ENCODE measurements around the gene SUPT6H. TPM values are rescaled to one million over a fixed set of nuclear protein-coding genes. Genes with fewer than 3 reads are reported as not detected.
A peak's percentile ranks its signal among the peaks of the same experiment; 100 is the strongest.

The SUPT6H gene
- total RNA-seq, 1 donor from 2014 or later = 62.4 TPM

DNA sequence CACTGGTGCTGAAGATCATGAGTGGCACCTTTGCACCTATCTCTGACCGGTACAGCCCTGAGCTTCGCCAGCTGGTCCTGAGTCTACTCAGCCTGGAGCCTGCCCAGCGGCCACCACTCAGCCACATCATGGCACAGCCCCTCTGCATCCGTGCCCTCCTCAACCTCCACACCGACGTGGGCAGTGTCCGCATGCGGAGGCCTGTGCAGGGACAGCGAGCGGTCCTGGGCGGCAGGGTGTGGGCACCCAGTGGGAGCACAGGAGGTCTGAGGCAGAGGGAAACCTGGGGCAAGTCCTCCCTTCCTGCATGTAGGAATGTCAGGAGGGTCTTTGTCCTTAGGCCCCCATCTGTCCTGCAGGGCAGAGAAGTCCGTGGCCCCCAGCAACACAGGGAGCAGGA is 75.3 kb downstream of the SUPT6H start:
- Histone ChIP-seq H3K36me3 (no peaks in the 10 kb centered on the region), H3K27me3 (no peaks in the 10 kb centered on the region), H3K9me3 (no peaks in the 10 kb centered on the region), H3K4me1 (peaks cover 4% of the 10 kb centered on the region), H3K4me3 (no peak overlapping the region), H3K27ac (no peak overlapping the region)
- intact Hi-C loops (cut with DNase I) = no loop called here
- ATAC-seq = no peak
- no peak for TF ChIP-seq CTCF (IDR thresholded peaks at IDR 0.05)
- DNase-seq = no peak

DNA sequence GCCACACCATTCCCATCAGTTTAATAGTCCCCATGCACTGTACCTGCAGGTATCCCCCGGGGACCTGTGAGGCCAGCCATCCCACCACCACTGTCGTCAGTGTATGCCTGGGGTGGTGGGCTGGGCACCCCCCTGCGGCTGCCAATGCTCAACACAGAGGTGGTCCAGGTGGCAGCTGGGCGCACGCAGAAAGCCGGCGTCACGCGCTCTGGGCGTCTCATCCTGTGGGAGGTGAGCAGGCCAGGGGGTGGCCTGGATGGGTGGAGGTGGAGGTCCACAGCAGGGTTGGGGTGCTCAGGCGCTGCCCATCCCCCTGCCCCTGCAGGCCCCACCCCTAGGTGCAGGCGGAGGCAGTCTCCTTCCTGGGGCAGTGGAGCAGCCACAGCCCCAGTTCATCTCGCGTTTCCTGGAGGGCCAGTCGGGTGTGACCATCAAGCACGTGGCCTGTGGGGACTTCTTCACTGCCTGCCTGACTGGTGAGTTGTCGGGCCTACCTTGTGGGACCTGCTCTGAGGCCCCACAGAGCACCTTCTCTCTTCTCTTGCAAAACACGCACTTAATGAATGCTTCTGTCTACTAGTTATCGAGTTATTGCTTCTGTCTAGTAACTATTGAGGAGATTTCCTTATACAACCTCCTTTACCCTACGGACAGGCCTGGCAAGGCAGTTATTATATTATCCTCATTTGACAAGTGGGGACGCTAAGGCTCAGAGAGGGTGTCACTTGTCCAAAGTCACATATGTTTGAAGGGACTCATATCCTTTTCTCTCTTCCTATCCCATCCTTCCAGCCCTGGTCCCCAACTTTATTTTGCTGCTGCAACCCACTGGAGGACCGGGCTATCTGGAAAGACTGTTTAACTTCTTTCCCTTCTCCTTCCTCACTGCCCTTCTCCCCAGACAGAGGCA is 76.0 kb downstream of the SUPT6H start:
- Histone ChIP-seq H3K4me1 (peaks cover 11% of the 10 kb centered on the region), H3K27me3 (no peaks in the 10 kb centered on the region), H3K36me3 (no peaks in the 10 kb centered on the region), H3K27ac (no peak overlapping the region), H3K9me3 (no peaks in the 10 kb centered on the region), H3K4me3 (no peak overlapping the region)
- DNase-seq = no peak
- intact Hi-C loops (cut with DNase I) = no loop called here
- ATAC-seq = peak; percentile 6
- TF ChIP-seq CTCF (IDR thresholded peaks at IDR 0.05) = no peak

- Histone ChIP-seq H3K27ac (no peak overlapping the region), H3K27me3 (no peaks in the 10 kb centered on the region), H3K36me3 (no peaks in the 10 kb centered on the region), H3K4me1 (peaks cover 13% of the 10 kb centered on the region), H3K4me3 (no peak overlapping the region), H3K9me3 (no peaks in the 10 kb centered on the region)
- intact Hi-C loops (cut with DNase I) = no loop called here
- no peak for ATAC-seq
- no peak for TF ChIP-seq CTCF (IDR thresholded peaks at IDR 0.05)
- DNase-seq = no peak
Observed at GRCh38 chr17:28738680-28739384, 76.8 kb downstream of the SUPT6H start.

GRCh38 chr17:28740406-28741357 is 78.7 kb downstream of the SUPT6H start:
- H3K4me1 ChIP-seq = peaks cover 15% of the 10 kb centered on the region
- ATAC-seq (no peak), DNase-seq (no peak)
- intact Hi-C loops (cut with DNase I) = no loop called here
- TF ChIP-seq CTCF (IDR thresholded peaks at IDR 0.05) = no peak
- no peak overlapping the region for H3K27ac ChIP-seq
- H3K36me3 ChIP-seq = no peaks in the 10 kb centered on the region
- H3K4me3 ChIP-seq = no peak overlapping the region
- no peaks in the 10 kb centered on the region for H3K9me3 ChIP-seq
- no peaks in the 10 kb centered on the region for H3K27me3 ChIP-seq

All from upper lobe of right lung (tissue), 1 donor.